GM12878 (cell line): ENCODE data around the gene CRACDL. TPM values are rescaled to one million over a fixed set of nuclear protein-coding genes. Genes with fewer than 3 reads are reported as not detected.

Experiments
- ATAC-seq: fragments of 200-7000 bp; cut with Tn5 transposase; 3 replicates; pipeline ENCODE4 v1.9.1; 2020; ENCODE audit warnings: mild to moderate bottlenecking, moderate library complexity
- BruUV-seq: library from RNA; stranded (reverse); fragments of 400-500 nt; replicated peaks from 2 replicates; lab custom pipeline; 2021; lab: Mats Ljungman, UMichigan
- CTCF ChIA-PET: fragments of 300-600 bp; sonication (Branson Sonifier 250); formaldehyde crosslinking; extraction: SDS; loops from one replicate; lab custom pipeline; 2021; ENCODE audit warnings: inconsistent platforms; lab: Yijun Ruan, JAX
- POLR2A ChIA-PET: fragments of 350-600 bp; formaldehyde crosslinking; extraction: SDS; loops from one replicate; lab custom pipeline; 2021; ENCODE audit warnings: inconsistent platforms; lab: Charles Lee
- RAD21 ChIA-PET: fragments of 300-600 bp; sonication (Branson Sonifier 250); formaldehyde crosslinking; loops from one replicate; lab custom pipeline; 2023; ENCODE audit warnings: antibody characterized with exemption; ENCODE audit not compliant: unreplicated experiment; lab: Charles Lee
- SMC1A ChIA-PET: fragments of 300-600 bp; sonication (Branson Sonifier 250); formaldehyde crosslinking; loops from one replicate; lab custom pipeline; 2023; ENCODE audit not compliant: unreplicated experiment, uncharacterized antibody; lab: Charles Lee
- DNase-seq: peaks from one replicate; pipeline ENCODE4 v3.0.0-alpha.2; 2011; ENCODE audit warnings: low read depth, low spot score
- FAIRE-seq: peaks from 3 replicates; lab custom pipeline; 2011; peaks lifted over from hg19 to GRCh38; lab: Jason Lieb, UNC
- H2AFZ ChIP-seq: 2 replicates; pipeline ENCODE4 v1.6.0; 2011; ENCODE audit warnings: low read depth, low read length, control low read depth; ENCODE audit not compliant: control insufficient read depth
- H3K27ac ChIP-seq: 2 replicates; pipeline ENCODE4 v1.5.1; 2011; ENCODE audit warnings: control low read depth; ENCODE audit not compliant: control insufficient read depth, insufficient read depth
- H3K27me3 ChIP-seq, 2 experiments: replicated peaks in 1 of 2; 2 replicates each; pipeline versions ENCODE4 v1.6.0 to v1.6.1; 2011; ENCODE audit warnings: low read length in 1 of 2; ENCODE audit not compliant: control insufficient read depth in 2 of 2, insufficient read depth in 2 of 2
- H3K36me3 ChIP-seq, 2 experiments: 2 replicates each; pipeline ENCODE4 v1.5.1; 2011; ENCODE audit warnings: low read length in 1 of 2; ENCODE audit not compliant: control insufficient read depth in 2 of 2, insufficient read depth in 2 of 2
- H3K4me1 ChIP-seq: 2 replicates; pipeline ENCODE4 v1.6.1; 2011; ENCODE audit warnings: mild to moderate bottlenecking, low read length, moderate library complexity, mixed read lengths; ENCODE audit not compliant: control insufficient read depth, insufficient read depth
- H3K4me2 ChIP-seq: 2 replicates; pipeline ENCODE4 v1.6.0; 2011; ENCODE audit warnings: control low read depth; ENCODE audit not compliant: control insufficient read depth, insufficient read depth
- H3K4me3 ChIP-seq: fragments of 200-600 bp; sonication (generic); 2 replicates; pipeline ENCODE4 v1.5.1; 2016
- H3K79me2 ChIP-seq: 2 replicates; pipeline ENCODE4 v1.6.0; 2011; ENCODE audit warnings: low read length; ENCODE audit not compliant: control insufficient read depth, insufficient read depth
- H3K9ac ChIP-seq: 2 replicates; pipeline ENCODE4 v1.8.0; 2011; ENCODE audit warnings: low read length, control low read depth, mixed read lengths; ENCODE audit not compliant: control insufficient read depth, insufficient read depth
- H3K9me3 ChIP-seq: replicated peaks from 3 replicates; pipeline ENCODE4 v1.5.1; 2011; ENCODE audit warnings: mild to moderate bottlenecking, low read length; ENCODE audit not compliant: control insufficient read depth, insufficient read depth
- H4K20me1 ChIP-seq: 2 replicates; pipeline ENCODE4 v1.6.0; 2011; ENCODE audit not compliant: control insufficient read depth, insufficient read depth
- CHD2 ChIP-seq: IDR thresholded peaks from 2 replicates; pipeline ENCODE4 v1.6.1; 2011; ENCODE audit warnings: low read depth, low read length, improper control_type of control experiment, borderline replicate concordance
- NFYA ChIP-seq: IDR thresholded peaks from 2 replicates; pipeline ENCODE4 v1.6.1; 2011; ENCODE audit warnings: low read depth, mild to moderate bottlenecking, low read length, improper control_type of control experiment, borderline replicate concordance
- NR2F1 ChIP-seq: fragments of 450-650 bp; conservative IDR thresholded peaks from 2 replicates; pipeline ENCODE4 v1.6.1; 2017; ENCODE audit warnings: mild to moderate bottlenecking
- SP1 ChIP-seq: IDR thresholded peaks from one replicate; pipeline ENCODE4 v1.6.1; 2011; ENCODE audit warnings: low read depth, low read length
- TCF3 ChIP-seq: IDR thresholded peaks from 2 replicates; pipeline ENCODE4 v1.6.1; 2012; ENCODE audit warnings: low read depth, mild to moderate bottlenecking, low read length, borderline replicate concordance; ENCODE audit not compliant: insufficient read depth
- WRNIP1 ChIP-seq: IDR thresholded peaks from 2 replicates; pipeline ENCODE4 v1.6.1; 2011; ENCODE audit warnings: low read depth, low read length, improper control_type of control experiment, borderline replicate concordance
- WGBS: methylation state at CpG from one replicate; pipeline ENCODE4 v1.1.6; 2016; ENCODE audit warnings: low lambda C conversion rate; ENCODE audit not compliant: insufficient replicate concordance, insufficient coverage; ENCODE audit errors: missing lambda C conversion rate; 5-methylcytosine and 5-hydroxymethylcytosine counted together
- in situ Hi-C: fragments of 300-500 bp; cut with MboI; formaldehyde crosslinking; loops from 9 replicates; pipeline ENCODE4 v1.14.3; 2018; ENCODE audit warnings: mixed read lengths
- intact Hi-C: fragments of 100-400 bp; cut with micrococcal nuclease; formaldehyde crosslinking; loops from one replicate; pipeline ENCODE4 v1.14.2; 2022; ENCODE audit not compliant: unreplicated experiment
- polyA plus RNA-seq, 11 experiments: library from polyadenylated mRNA; depleted of rRNA in 4 of 11; unstranded in 6 of 11; stranded (reverse) in 5 of 11; fragments of >200 nt; fragmentation: Nextera tagmentation in 4 of 11; fragmentation: Illumina TruSeq in 1 of 11; extraction: Ambion mirVana in 4 of 11; extraction: Trizol in 1 of 11; gene quantifications; 1 replicate in 1 of 11; 2 replicates in 10 of 11; pipeline versions ENCODE4 v1.2.1 to v1.2.3, GENCODE V29; 2011 to 2016; ENCODE audit warnings: inconsistent platforms in 2 of 11, missing spikeins in 2 of 11, low read depth in 1 of 11
- total RNA-seq, 4 experiments: library from RNA; depleted of rRNA in 3 of 4; stranded (reverse); fragments of >200 nt in 3 of 4; fragmentation: Illumina TruSeq in 1 of 4; extraction: Trizol in 1 of 4; gene quantifications; 2 replicates each; pipeline versions ENCODE4 v1.2.1 to v1.2.3, GENCODE V29; 2013 to 2021

Gene CRACDL
- total and polyA plus RNA-seq, 10 of the 15 experiments (the other 5 are each of a cell fraction or from before 2014, with no cell fraction given): 0.03 to 0.72 (median 0.14) TPM

DNA sequence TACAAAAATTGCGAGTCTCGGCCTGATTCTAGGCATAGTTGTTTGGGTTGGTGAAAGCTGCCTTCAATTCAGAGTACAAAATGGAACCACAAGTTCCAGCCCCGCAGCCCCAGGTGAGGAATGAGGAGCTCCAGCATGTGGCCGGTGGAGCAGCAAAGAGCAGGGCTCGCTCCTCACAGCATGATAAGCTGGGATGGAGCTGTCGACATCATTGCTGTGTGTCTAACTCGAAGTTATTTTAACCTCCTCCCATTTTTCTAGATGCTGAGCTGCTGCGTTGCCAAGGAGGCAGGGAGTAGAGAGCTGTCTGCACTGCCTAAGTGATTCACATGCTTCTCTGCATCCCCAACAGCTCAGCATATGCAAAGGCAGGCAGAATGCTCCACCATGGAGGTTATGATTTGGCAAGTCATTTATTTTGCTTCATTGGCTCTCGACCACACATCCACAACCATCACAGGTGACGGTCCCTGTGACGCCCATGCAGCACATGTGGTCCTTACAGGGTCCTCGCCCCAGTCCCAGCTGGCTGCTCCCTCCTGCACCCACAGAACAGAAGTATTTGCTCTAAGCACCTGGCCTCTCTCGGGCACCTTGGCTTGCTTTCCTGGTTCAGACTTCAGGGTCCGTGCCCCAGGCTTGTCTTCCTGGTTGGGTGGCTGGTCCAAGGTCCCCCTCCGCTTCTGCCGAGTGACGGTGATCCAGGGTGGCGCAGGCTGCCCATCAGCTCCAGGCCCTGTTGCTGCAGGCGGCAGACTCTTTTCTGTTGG is 139.1 kb downstream of the CRACDL start:
- FAIRE-seq (no peak), ATAC-seq (no peak), DNase-seq (no peak)
- H3K4me3 ChIP-seq: no peak overlapping the region
- H3K27me3 ChIP-seq: peaks cover 0 to 4% of the 10 kb centered on the region in 2 experiments; a peak in 3 of 4 replicates
- no peaks in the 10 kb centered on the region for H3K79me2 ChIP-seq
- CTCF ChIA-PET: interaction anchor here (1.0 to 1.4 kb wide), 2 partner anchors 15 to 19 kb away, joined by 3 to 4 read pairs; no protein-coding TSS in a partner anchor
- SMC1A ChIA-PET: no interaction called here
- no peak overlapping the region for H2AFZ ChIP-seq
- no peaks in the 10 kb centered on the region for H3K9me3 ChIP-seq
- intact Hi-C loops: no loop called here
- 42% methylated on average over 19 of the region's 19 CpGs for WGBS
- BruUV-seq: no TSS peak
- H4K20me1 ChIP-seq: no peaks in the 10 kb centered on the region
- RAD21 ChIA-PET: interaction anchor here (1.4 kb wide), 1 partner anchor 148 kb away, joined by 4 read pairs; no protein-coding TSS in a partner anchor
- H3K4me1 ChIP-seq: no peaks in the 10 kb centered on the region
- H3K9ac ChIP-seq: no peak overlapping the region
- no peaks in the 10 kb centered on the region for H3K36me3 ChIP-seq
- TF ChIP-seq NR2F1 (no peak), CHD2 (no peak), NFYA (no peak), SP1 (no peak), TCF3 (no peak), WRNIP1 (no peak)
- H3K4me2 ChIP-seq: no peak overlapping the region
- in situ Hi-C loops: no loop called here
- no peak overlapping the region for H3K27ac ChIP-seq
- POLR2A ChIA-PET: interaction anchor here (0.8 kb wide), 1 partner anchor 10 kb away, joined by 3 read pairs; no protein-coding TSS in a partner anchor
